ENCODE data around the gene LGMN.

- TF ChIP-seq, protein P1, sequence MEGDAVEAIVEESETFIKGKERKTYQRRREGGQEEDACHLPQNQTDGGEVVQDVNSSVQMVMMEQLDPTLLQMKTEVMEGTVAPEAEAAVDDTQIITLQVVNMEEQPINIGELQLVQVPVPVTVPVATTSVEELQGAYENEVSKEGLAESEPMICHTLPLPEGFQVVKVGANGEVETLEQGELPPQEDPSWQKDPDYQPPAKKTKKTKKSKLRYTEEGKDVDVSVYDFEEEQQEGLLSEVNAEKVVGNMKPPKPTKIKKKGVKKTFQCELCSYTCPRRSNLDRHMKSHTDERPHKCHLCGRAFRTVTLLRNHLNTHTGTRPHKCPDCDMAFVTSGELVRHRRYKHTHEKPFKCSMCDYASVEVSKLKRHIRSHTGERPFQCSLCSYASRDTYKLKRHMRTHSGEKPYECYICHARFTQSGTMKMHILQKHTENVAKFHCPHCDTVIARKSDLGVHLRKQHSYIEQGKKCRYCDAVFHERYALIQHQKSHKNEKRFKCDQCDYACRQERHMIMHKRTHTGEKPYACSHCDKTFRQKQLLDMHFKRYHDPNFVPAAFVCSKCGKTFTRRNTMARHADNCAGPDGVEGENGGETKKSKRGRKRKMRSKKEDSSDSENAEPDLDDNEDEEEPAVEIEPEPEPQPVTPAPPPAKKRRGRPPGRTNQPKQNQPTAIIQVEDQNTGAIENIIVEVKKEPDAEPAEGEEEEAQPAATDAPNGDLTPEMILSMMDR (IDR thresholded peaks at IDR 0.05; ENCODE audit: insufficient read depth, low read length, poor library complexity, severe bottlenecking) = no peak
- no peak for TF ChIP-seq EZH2phosphoT487 (conservative IDR thresholded peaks at IDR 0.05; ENCODE audit: low read length)
Measured at GRCh38 chr14:92716131-92716530, 32.3 kb downstream of the LGMN start.
